AG08396 (cell line): Measurements from ENCODE around the gene CD300LF.
A peak's percentile ranks its signal among the peaks of the same experiment; 100 is the strongest.

Experiments
- DNase-seq: peaks from one replicate; pipeline ENCODE4 v3.0.0; 2012; ENCODE audit warnings: low spot score, mixed read lengths

CD300LF gene

GRCh38 chr17:74712756-74713155, at the start of gene CD300LF:
TSS of gene CD300LF (minus strand) at chr17:74712923. CDS start at chr17:74712866, 57 bp downstream.
- DNase-seq = no peak

GRCh38 chr17:74761931-74762330, 49.2 kb upstream of the CD300LF start:
- no peak for DNase-seq

DNA sequence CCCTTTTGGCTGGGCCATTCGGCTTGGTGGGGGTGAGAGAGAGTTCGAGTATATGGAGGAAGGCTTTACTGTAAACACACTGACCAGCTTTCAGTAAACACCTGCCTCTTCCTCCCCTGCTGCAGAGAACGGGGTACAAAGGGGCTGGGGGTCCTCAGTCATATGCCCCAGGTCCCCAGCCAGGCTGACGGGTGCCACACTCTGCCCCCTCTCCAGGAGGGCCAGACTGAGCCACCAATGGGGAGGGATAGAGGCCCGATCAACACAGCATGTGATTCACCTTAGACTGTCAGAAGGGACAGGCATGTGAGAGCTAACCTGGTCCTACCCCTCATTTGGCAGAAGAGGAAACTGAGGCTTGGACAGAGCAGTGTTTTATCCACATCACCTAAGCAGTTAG, 48.7 kb upstream of the CD300LF start:
- DNase-seq = no peak

DNA sequence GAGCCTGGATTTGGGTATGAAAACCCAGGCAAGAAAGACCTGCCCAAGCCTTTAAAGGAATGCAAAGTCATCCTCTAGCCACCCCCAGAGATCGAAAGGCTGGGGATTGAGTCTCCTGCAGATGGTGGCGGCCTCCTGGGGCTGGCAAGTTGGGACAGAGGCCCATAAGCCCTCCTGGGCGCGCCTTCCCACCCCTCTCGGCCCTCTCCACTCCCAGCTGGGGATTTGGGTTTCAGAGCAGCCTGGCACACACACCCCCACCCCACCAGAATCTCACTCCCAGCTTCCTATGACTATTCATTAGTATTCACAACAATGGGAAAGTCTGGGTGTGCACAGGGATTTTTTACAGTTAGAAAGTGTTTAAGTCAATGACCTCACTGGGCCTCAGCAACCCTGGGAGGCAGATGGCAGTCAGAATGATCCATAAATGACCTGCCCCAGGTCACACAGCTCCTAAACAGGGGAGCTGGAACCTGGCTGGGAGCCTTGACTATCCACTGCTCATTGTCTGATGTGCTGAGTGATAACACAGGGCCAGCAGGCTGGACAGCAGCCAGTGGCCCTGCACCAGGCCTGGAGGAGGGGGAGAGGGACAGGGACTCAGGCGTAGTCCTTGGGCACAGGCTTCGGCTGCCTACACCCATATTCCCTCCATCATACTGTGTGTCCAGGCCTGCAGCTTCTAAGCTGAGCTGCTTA, 47.8 kb upstream of the CD300LF start:
- DNase-seq = no peak

GRCh38 chr17:74759941-74760340, 47.2 kb upstream of the CD300LF start:
- no peak for DNase-seq

- DNase-seq = no peak
These were observed 46.6 kb upstream of the CD300LF start for GRCh38 chr17:74759243-74759801.

- peak; percentile 68 for DNase-seq
These were observed 46.1 kb upstream of the CD300LF start for GRCh38 chr17:74758848-74759168.

GRCh38 chr17:74757931-74758847, 45.5 kb upstream of the CD300LF start:
- DNase-seq = no peak

- DNase-seq = no peak
These were observed 44.8 kb upstream of the CD300LF start for GRCh38 chr17:74757502-74757901.

GRCh38 chr17:74756891-74757290, 44.2 kb upstream of the CD300LF start:
- no peak for DNase-seq

DNA sequence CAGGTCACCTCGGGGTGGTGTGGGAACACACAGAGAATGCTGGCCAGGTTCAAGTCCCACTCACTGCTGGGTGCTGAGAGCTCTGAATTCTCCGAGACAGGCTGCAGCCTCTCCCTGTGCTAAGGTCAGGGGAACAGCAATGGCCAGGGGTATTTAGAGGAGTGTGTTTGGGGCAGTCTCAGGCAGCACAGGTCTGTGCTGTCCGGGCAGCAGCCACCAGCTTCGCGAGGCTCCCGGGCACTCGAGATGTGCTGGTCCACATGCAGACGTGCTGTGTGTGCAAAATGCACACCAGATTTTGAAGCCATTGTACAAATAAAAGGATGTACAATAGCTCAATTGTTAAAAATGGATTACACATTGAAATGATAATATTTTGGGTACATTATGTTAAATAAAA, 42.8 kb upstream of the CD300LF start:
- DNase-seq = no peak

DNA sequence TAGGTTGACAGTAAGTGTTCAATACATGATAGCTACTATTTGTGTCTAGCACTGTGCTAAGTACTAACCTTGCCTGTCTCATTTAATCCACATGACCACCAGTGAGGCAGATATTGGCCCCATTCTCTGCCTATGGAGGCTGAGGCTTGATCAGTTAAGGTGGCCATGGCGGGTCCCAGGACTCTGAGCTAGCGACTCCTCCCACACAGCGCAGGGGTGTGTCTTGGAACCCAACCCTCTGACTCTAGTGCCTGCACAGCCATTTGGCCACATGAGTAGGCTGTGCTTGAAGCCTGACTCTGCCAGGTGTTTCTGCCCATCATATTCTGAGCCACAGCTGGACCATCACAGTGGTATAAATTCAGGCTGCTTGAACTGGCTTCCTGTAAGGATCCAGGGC, 42.1 kb upstream of the CD300LF start:
- DNase-seq = no peak

DNA sequence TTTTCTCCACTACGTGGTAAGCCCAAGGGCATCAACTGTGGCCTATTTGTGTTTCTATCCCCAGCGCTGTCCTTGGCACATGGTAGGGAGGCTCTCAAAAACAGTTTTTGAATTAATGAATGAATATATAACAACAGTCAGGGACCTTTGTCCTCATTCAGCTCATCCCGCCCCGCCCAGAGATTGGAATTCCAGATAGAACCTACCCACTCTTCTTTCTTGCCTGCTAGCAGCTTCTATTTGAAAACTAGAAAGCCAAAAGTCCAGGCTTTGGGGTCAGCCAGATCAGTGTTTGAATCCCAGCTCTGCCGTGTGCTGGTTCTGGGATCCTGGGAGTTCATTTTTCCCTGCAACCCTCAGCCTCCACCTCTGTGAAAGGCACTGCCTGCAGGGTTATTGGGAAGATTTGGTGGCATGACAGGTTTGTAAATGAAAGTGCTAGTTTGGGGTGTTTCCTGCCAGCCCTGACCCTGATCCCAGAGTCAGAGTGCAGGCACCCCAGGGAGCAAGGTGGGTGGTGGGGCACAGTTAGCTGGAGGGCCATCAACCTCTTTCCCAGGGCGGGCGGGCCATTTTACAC, 40.2 kb upstream of the CD300LF start:
- DNase-seq = no peak

DNA sequence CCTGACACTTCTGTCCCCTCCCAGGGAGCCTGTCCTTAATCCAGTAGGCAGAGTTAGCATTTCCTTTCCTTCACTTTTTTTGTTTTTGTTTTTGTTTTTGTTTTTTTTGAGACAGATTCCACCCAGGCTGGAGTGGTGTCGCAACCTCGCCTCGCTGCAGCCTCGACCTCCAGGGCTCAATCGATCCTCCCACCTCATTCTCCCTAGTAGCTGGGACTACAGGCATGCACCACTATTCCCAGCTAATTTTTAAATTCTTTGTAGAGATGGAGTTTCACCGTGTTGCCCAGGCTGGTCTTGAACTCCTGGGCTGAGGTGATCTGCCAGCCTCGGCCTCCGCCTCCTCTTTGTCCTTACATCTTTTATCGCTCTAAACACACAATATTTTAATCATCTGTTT, 39.7 kb upstream of the CD300LF start:
- no peak for DNase-seq

DNA sequence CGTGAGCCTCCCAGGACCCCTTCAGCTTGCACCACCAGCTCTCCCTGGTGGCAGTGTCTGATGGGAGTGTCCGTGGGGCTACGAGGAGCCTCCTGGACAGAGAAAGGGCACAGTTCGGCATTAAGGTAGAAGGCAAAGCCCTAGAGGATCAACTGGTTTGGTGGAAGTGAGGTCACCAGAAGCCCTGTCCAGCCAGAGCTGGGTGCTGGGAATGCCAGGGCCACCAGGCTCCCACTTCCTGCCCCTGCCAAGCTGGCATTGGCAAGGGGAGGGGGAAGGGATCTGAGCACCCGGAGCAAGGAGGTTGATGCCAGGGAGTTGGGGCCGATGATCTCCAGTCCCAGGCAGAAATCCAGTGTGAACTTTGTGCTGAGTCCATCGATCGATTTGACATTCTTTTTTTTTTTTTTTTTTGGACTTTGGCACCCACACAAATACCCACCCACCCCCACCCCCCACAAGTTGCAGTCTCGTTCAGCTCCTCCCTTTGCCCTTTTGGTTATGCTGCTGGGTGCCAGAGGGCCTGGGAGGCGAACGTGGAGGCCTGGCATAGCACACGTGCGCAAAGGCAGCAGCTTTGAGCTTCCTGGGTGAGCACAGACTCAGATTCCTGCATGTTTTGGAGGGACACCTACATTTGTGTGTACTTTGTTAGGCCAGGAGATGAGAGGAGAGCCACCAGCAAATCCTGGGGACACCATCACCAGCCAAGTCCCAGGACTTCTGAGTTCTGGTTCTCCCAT, 37.8 kb upstream of the CD300LF start:
- no peak for DNase-seq

GRCh38 chr17:74750039-74750326, 37.3 kb upstream of the CD300LF start:
- no peak for DNase-seq

DNA sequence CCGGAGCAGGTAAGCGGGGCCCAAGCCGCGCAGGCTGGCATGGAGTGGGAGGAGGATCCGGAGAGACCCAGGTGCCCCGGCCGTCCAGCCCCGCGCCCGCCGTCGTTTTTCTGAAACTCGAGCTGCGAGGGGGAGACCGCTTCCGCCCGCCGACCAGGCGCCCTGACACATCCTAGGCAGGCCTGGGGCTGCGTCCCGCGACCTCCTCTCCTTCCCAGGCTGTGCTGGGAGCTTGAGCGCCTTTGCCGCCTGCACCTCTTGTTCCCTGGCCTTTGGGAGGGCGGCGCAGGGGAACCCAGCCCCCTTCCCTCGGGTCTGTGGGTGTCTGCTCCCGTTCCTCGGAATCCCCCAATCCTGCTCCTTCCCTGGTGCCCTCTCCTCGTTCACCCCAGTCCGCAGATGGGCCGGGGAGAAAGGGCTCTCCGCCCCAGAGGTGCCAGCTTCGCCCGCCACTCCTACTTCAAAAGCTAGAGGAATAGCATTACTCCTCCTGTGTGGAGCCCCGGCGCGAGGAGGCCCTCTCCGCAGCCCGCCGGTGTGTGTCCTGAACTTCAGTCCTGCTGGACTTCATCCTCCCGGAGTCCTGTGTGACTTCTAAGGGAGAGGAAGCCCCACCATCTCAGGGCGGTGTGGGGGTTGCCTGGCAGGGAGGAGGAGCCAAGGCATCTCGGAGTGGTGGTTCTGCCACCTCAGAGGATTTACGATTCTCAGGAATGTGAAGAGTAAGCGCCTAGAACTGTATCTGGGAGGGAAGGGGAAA, 36.7 kb upstream of the CD300LF start:
- no peak for DNase-seq

DNA sequence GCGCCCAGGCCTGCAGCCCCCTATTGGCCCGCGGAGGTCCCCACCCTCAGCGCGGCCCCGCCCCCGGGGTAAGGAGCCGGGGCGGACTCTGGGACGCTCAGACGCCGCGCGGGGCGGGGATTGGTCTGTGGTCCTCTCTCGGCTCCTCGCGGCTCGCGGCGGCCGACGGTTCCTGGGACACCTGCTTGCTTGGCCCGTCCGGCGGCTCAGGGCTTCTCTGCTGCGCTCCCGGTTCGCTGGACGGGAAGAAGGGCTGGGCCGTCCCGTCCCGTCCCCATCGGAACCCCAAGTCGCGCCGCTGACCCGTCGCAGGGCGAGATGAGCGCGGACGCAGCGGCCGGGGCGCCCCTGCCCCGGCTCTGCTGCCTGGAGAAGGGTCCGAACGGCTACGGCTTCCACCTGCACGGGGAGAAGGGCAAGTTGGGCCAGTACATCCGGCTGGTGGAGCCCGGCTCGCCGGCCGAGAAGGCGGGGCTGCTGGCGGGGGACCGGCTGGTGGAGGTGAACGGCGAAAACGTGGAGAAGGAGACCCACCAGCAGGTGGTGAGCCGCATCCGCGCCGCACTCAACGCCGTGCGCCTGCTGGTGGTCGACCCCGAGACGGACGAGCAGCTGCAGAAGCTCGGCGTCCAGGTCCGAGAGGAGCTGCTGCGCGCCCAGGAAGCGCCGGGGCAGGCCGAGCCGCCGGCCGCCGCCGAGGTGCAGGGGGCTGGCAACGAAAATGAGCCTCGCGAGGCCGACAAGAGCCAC, 36.0 kb upstream of the CD300LF start, which contains the start of gene NHERF1:
TSS of gene NHERF1 (plus strand) at position 100 of the 750 bp plus-strand sequence. CDS start at position 319, 219 bp downstream.
- peak; percentile 99 for DNase-seq

GRCh38 chr17:74748279-74748528, 35.5 kb upstream of the CD300LF start:
- no peak for DNase-seq

- no peak for DNase-seq
These were observed 34.2 kb upstream of the CD300LF start for GRCh38 chr17:74746922-74747321.

GRCh38 chr17:74746376-74746775, 33.7 kb upstream of the CD300LF start:
- DNase-seq = no peak
